Natural killer cell (primary cell): Measurements from ENCODE around the gene CIART. TPM values are rescaled to one million over a fixed set of nuclear protein-coding genes. Genes with fewer than 3 reads are reported as not detected.
"Not testable (repeated sequence)": the region's sequence is repeated elsewhere in the genome, so short reads cannot be mapped to it uniquely, and the experiment has no call there.

ENCODE experiments used
- ATAC-seq, 3 donors: fragments of 150-1000 bp in 2 of 3; fragments of 200-7000 bp in 1 of 3; cut with Tn5 transposase; 1 replicate in 1 of 3; 2 replicates in 2 of 3; pipeline ENCODE4 v1.10.0; 2021; ENCODE audit warnings: mild to moderate bottlenecking in 2 of 3, moderate library complexity in 2 of 3
- DNase-seq, 2 donors: peaks; one replicate each; pipeline versions ENCODE4 v3.0.0 to v3.0.0-alpha.2; 2013 to 2021; ENCODE audit warnings: mixed read lengths in 1 of 2
- H3K27ac ChIP-seq: one replicate; pipeline ENCODE4 v1.5.1; 2013; ENCODE audit warnings: mild to moderate bottlenecking, low read length
- H3K27me3 ChIP-seq: one replicate; pipeline ENCODE4 v1.6.1; 2013; ENCODE audit warnings: low read length; ENCODE audit not compliant: control insufficient read depth, insufficient read depth
- H3K36me3 ChIP-seq: one replicate; pipeline ENCODE4 v1.6.1; 2013; ENCODE audit warnings: low read length; ENCODE audit not compliant: control insufficient read depth, insufficient read depth
- H3K4me1 ChIP-seq: one replicate; pipeline ENCODE4 v1.6.1; 2013; ENCODE audit warnings: low read length; ENCODE audit not compliant: control insufficient read depth, insufficient read depth
- H3K4me3 ChIP-seq: one replicate; pipeline ENCODE4 v1.5.1; 2013; ENCODE audit warnings: low read length
- H3K9me3 ChIP-seq: one replicate; pipeline ENCODE4 v1.6.1; 2013; ENCODE audit warnings: low read length; ENCODE audit not compliant: control insufficient read depth, insufficient read depth
- H3K27ac Mint-ChIP-seq, 2 donors: one replicate each; pipeline ENCODE4 v1.8.0; 2022; ENCODE audit warnings: mild to moderate bottlenecking in 2 of 2, mixed read lengths in 2 of 2, moderate library complexity in 1 of 2
- H3K27me3 Mint-ChIP-seq, 2 donors: one replicate each; pipeline ENCODE4 v1.8.0; 2022; ENCODE audit warnings: low read depth in 2 of 2, mixed read lengths in 2 of 2
- H3K36me3 Mint-ChIP-seq: one replicate; pipeline ENCODE4 v1.8.0; 2022; ENCODE audit warnings: mixed read lengths
- H3K4me1 Mint-ChIP-seq, 2 donors: one replicate each; pipeline ENCODE4 v1.8.0; 2022; ENCODE audit warnings: mixed read lengths in 2 of 2
- H3K4me3 Mint-ChIP-seq: one replicate; pipeline ENCODE4 v1.8.0; 2022; ENCODE audit warnings: mild to moderate bottlenecking, moderate library complexity, mixed read lengths
- H3K9me3 Mint-ChIP-seq, 2 donors: one replicate each; pipeline ENCODE4 v1.8.0; 2022; ENCODE audit warnings: mixed read lengths in 2 of 2
- WGBS: methylation state at CpG from one replicate; pipeline ENCODE4 v1.1.7; 2013; ENCODE audit warnings: missing lambda C conversion rate; ENCODE audit not compliant: insufficient coverage; 5-methylcytosine and 5-hydroxymethylcytosine counted together
- intact Hi-C: fragments of 100-400 bp; cut with micrococcal nuclease; formaldehyde crosslinking; loops from one replicate; pipeline ENCODE4 v1.14.2; 2022
- total RNA-seq, 4 donors: library from RNA; stranded (reverse); fragments of 120-200 nt in 1 of 4; gene quantifications; one replicate each; pipeline versions ENCODE4 v1.2.3 to v1.2.4, GENCODE V29; 2013 to 2022
- TF ChIP-seq, protein P1 (sequence below): fragments of 200-600 bp; IDR thresholded peaks from one replicate; pipeline ENCODE4 v1.8.0; 2022; ENCODE audit warnings: antibody characterized with exemption

CIART gene, protein sequence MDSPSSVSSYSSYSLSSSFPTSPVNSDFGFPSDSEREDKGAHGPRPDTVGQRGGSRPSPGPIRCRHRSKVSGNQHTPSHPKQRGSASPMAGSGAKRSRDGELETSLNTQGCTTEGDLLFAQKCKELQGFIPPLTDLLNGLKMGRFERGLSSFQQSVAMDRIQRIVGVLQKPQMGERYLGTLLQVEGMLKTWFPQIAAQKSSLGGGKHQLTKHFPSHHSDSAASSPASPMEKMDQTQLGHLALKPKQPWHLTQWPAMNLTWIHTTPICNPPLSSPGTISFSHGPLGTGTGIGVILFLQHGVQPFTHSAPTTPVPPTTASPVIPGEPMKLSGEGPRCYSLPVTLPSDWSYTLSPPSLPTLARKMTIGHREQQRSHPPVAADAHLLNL
- total RNA-seq = 1 to 10 TPM in 2 of 3 donors, under 1 TPM in 1; 0.33 to 2.4 (median 1.9) TPM
- 0.32 TPM for total RNA-seq (2013)

DNA sequence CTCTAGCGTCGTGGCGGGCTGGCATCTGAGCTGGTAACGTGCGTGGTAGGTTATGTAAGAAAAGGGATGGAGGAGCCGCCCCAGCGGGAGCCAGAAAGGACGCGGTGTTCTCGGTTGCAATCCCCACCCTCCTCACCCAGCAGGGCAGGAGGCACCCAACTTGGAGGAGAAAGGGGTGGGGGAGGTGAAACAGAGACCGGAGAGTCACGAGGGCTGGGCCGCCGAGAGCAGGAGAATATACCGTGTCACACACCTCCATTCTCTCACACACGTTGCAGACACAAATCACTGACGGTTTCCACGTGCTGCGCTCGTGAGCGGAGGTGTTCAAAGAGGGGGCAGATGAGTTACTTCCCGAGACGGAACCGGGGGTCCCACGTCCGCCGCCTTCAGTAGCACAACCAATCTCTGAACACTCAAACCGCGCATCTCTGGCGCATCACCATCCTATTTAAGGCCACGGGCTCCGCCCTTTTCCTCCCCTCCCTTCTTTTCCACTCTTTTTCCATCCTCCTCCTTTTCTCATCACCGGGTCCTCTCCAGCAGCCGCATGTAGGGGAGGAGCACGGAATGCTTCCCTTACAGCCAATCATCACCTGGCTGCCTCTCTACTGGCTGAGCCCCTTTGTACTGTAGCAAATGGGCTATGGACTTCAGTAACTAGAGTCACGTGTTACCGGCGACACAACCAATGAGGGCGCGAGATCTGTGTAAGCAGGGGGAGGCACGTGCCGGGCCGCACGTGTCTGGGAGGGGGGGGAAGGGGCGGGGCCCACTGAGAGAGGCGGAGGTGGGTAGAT is at the start of gene CIART:
Gene CIART, plus strand, starts transcription at position 797 of the 800 bp plus-strand sequence. CDS start 714 bp downstream, outside the sequence.
- H3K36me3 ChIP-seq = no peaks in the 10 kb centered on the region
- Mint-ChIP-seq H3K36me3 (no peaks in the 10 kb centered on the region), H3K9me3 (no peaks in the 10 kb centered on the region), H3K4me3 (peak within 1 kb of the TSS; percentile 91), H3K4me1 (peaks cover 18 to 23% of the 10 kb centered on the region in 2 donors), H3K27me3 (peaks cover 8 to 25% of the 10 kb centered on the region in 2 donors), H3K27ac (peak within 1 kb of the TSS; percentile 59 to 83)
- no peaks in the 10 kb centered on the region for H3K9me3 ChIP-seq
- no peak within 1 kb of the TSS for H3K27ac ChIP-seq
- ATAC-seq (peak; percentile 84 to 92 (median 90)), DNase-seq (peak; percentile 55 to 91)
- intact Hi-C loops = loop anchor here (1.0 kb wide), 2 partner anchors 27 to 233 kb away; partner anchors contain the start of gene FALEC
- 2% methylated on average over 37 of the region's 46 CpGs for WGBS
- peak within 1 kb of the TSS; percentile 46 for H3K4me3 ChIP-seq
- TF ChIP-seq, protein P1, sequence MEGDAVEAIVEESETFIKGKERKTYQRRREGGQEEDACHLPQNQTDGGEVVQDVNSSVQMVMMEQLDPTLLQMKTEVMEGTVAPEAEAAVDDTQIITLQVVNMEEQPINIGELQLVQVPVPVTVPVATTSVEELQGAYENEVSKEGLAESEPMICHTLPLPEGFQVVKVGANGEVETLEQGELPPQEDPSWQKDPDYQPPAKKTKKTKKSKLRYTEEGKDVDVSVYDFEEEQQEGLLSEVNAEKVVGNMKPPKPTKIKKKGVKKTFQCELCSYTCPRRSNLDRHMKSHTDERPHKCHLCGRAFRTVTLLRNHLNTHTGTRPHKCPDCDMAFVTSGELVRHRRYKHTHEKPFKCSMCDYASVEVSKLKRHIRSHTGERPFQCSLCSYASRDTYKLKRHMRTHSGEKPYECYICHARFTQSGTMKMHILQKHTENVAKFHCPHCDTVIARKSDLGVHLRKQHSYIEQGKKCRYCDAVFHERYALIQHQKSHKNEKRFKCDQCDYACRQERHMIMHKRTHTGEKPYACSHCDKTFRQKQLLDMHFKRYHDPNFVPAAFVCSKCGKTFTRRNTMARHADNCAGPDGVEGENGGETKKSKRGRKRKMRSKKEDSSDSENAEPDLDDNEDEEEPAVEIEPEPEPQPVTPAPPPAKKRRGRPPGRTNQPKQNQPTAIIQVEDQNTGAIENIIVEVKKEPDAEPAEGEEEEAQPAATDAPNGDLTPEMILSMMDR = peak; percentile 1
- H3K4me1 ChIP-seq = peaks cover 22% of the 10 kb centered on the region
- no peaks in the 10 kb centered on the region for H3K27me3 ChIP-seq

DNA sequence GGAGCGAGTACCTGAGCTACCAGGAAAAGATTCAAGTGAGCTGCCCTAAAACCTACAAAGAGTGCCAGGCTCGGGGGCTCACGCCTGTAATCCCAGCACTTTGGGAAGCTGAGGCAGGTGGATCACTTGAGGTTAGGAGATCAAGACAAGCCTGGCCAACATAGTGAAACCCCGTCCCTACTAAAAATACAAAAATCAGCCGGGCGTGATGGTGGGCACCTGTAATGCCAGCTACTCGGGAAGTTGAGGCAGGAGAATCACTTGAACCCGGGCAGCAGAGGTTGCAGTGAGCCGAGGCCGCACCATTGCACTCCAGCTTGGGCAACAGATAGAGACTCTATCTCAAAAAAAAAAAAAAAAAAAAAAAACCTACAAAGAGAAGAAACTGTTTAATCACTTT is 49.4 kb upstream of the CIART start:
- DNase-seq, H3K4me3 ChIP-seq, H3K36me3 Mint-ChIP-seq, H3K9me3 Mint-ChIP-seq, ATAC-seq, H3K27ac Mint-ChIP-seq, H3K9me3 ChIP-seq, H3K4me3 Mint-ChIP-seq, H3K36me3 ChIP-seq, H3K27me3 Mint-ChIP-seq, H3K27me3 ChIP-seq: not testable (repeated sequence)
- WGBS = 88% methylated on average over 10 of the region's 10 CpGs
- Histone ChIP-seq H3K27ac (peak overlapping the region; percentile 99), H3K4me1 (peaks cover 14% of the 10 kb centered on the region)
- peaks cover 16 to 19% of the 10 kb centered on the region in 2 donors for H3K4me1 Mint-ChIP-seq
- intact Hi-C loops = loop anchor here (10.0 kb wide), 1 partner anchor 332 kb away; no protein-coding TSS in a partner anchor

DNA sequence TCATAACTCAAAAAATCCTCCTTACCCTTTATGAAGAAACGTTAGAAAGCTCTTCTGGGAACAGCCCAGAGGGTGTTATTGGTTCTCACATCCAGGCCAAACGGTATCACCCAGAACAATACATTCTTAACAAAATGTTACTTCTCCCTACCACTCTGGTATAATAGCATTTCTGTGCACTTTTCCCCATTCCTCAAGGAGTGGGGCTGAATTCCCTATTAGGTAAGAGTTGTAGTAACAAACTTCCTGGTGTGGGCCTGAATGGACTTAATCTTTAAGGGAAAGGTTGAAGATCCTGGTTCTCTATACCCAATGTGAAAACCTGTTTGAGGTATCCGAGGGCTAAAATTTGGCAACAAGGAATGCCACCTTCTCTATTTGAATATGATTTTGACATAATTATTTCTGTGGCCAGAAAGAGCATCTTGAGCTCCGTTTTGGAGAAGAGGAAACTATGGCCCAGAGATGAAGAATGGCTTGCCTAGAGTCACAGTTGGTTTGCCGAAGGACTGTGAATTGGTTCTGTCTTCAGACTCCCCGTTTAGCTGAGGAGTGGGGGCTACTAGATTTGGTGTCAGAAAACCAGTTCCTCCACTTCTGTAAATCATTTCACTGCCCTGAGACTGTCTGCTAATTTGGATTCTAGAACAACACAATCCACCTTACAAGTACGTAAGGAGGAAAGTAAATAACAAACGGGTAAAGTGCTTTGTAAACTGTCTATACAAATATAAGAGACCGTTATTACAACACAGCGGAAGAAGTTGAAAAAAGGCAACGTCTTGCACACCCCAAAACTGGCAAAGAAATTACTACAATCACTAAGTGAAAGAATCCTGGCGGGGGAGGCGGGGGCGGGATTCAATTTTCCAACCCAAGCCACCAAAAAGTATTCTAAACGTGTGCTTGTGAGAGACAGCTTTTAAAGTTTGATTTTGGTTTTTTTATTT is 48.7 kb upstream of the CIART start:
- DNase-seq = peak in 1 of 2 donors; percentile 33
- H3K4me3 Mint-ChIP-seq = no peak overlapping the region

More for the DNA sequence above, 48.7 kb upstream of the CIART start:
- Histone ChIP-seq H3K9me3 (no peaks in the 10 kb centered on the region), H3K36me3 (peaks cover 2% of the 10 kb centered on the region), H3K27ac (peak overlapping the region; percentile 99), H3K27me3 (no peaks in the 10 kb centered on the region), H3K4me3 (peak overlapping the region; percentile 97), H3K4me1 (peaks cover 14% of the 10 kb centered on the region)
- no peak for ATAC-seq
- Mint-ChIP-seq H3K27me3 (no peaks in the 10 kb centered on the region), H3K36me3 (no peaks in the 10 kb centered on the region), H3K9me3 (no peaks in the 10 kb centered on the region), H3K27ac (no peak overlapping the region), H3K4me1 (peaks cover 16 to 19% of the 10 kb centered on the region in 2 donors)
- TF ChIP-seq, protein P1 = no peak
- 15% methylated on average over 8 of the region's 15 CpGs for WGBS
- intact Hi-C loops = loop anchor here (1.0 to 10.0 kb wide), 3 partner anchors 19 to 331 kb away; partner anchors contain the start of gene RPRD2
